NB4 (cell line): Measurements from ENCODE around the gene CFAP74.

Source experiments
- CTCF ChIP-seq: IDR thresholded peaks from one replicate; pipeline ENCODE4 v1.5.1; 2012; ENCODE audit warnings: low read depth, low read length
- MAX ChIP-seq: IDR thresholded peaks from 2 replicates; pipeline ENCODE4 v1.6.1; 2011; ENCODE audit warnings: low read depth, low read length
- MYC ChIP-seq: IDR thresholded peaks from 2 replicates; pipeline ENCODE4 v1.6.1; 2011; ENCODE audit warnings: low read depth, low read length
- POLR2A ChIP-seq: IDR thresholded peaks from 2 replicates; pipeline ENCODE4 v1.6.1; 2011; ENCODE audit warnings: mild to moderate bottlenecking; ENCODE audit not compliant: insufficient read length; ENCODE audit errors: extremely low read depth

- TF ChIP-seq CTCF (no peak), MYC (no peak), POLR2A (no peak), MAX (no peak)
These were observed 62.3 kb downstream of the CFAP74 start for GRCh38 chr1:1941211-1941841.
